AML-193 (cell line): ENCODE measurements around the gene ZNF341.
A peak's percentile ranks its signal among the peaks of the same experiment; 100 is the strongest.
"Not testable (repeated sequence)": the region's sequence is repeated elsewhere in the genome, so short reads cannot be mapped to it uniquely, and the experiment has no call there.

Source experiments
- DNase-seq, 2 experiments: peaks; one replicate each; lab custom pipeline; 2025; lab: John Stamatoyannopoulos, UW

Gene ZNF341

DNA sequence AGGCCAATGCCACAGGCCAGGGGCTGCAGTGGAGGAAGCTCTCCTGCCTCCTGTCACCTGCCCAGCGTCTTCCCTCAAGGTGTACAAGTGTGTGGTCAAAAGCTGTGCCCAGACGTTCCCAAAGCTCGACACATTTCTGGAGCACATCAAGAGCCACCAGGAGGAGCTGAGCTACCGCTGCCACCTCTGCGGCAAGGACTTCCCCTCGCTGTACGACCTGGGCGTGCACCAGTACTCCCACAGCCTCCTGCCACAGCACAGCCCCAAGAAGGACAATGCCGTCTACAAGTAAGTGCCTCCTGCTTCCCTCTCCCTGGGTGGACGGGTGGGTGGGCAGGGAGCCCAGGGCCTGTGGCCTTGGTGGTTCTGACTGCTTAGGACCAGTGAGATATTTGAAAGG, 38.2 kb downstream of the ZNF341 start:
- no peak for DNase-seq

DNA sequence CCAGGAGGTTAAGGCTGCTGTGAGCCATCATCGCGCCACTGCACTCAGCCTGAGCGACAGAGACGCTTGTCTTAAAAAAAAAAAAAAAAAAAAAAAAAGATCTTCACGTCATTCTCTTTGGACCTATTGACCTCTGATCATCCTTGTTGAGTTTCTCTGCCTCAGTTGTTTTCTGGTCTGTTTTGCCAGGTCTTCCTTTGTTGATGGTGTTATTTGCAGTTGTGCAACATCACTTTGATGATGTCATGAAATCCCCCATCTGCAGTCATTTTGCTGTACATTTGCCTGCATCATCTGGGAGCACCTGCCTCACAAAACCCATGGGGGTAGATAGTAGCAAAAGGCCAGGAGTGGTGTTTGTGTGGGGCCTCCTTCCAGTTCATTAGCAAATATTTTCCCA, 40.1 kb downstream of the ZNF341 start:
- DNase-seq, result no peak

DNA sequence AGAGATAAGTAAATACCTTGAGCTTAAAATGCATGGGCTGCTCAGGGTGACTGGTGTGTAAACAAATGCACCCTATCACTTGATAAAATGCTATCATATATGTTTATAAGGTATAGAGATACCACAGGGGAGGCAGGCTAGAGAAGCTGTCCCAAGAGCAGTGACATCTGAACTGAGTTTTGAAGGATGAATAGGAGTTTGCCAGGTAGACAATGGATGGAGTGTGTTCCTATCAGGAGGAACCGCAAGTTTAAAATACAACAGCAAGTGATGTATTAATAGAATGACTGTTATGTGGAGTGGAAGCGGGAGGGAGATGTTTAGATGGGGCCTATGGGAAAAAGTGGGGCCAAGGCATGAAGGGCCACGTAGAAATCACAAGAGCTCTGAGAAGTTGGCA, 40.6 kb downstream of the ZNF341 start:
- no peak for DNase-seq

DNA sequence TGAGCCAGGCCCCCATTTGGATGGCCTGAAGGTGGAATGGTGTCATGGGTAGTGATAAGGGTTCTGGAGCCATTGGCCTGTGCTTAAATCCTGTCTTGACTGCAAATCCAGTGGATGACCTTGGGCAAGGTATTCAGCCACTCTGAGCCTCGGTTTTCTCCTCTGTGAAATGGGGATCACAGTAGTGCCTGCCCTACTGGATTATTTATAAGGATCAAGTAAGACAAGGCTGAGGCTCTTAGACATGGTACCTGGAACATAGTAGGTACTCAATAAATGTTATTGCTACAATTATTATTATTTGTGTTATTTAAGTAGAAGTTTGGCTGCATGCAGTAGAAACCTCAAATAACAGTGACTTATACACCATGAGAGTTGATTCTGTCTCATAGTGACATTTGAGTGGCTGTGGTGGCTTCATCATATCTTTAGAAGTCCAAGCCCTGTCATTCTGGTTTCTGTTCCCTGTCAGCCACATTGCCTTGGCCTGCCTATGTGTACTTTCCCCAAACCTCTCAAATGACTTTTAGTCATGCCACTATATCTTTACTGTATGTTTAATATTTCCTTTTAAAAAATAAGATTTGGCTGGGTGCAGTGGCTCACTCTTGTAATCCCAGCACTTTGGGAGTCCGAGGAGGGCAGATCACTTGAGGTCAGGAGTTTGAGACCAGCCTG, 41.8 kb downstream of the ZNF341 start:
- DNase-seq, result no peak

DNA sequence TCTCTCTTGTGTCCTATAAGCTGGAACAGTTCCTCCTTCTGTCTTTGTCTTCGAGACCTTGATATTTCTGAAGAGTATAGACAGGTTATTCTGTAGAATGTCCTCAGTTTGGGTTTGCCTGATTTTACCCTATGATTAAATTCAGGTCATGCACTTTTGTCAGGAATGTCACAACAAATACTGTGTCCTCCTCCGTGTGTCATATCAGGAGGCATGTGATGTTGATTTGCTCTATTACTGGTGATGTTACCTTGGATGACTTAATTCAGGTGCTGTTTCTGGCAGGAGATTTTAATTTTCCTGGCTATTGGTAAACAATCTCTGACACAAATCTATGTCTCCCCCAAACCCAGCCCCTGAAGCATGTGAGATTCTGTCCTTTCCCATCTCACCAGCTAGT, 46.0 kb downstream of the ZNF341 start:
- no peak for DNase-seq

- no peak for DNase-seq
These were observed 49.3 kb downstream of the ZNF341 start for GRCh38 chr20:33781133-33781532.

GRCh38 chr20:33781945-33782344, 50.1 kb downstream of the ZNF341 start:
- DNase-seq, result no peak

DNA sequence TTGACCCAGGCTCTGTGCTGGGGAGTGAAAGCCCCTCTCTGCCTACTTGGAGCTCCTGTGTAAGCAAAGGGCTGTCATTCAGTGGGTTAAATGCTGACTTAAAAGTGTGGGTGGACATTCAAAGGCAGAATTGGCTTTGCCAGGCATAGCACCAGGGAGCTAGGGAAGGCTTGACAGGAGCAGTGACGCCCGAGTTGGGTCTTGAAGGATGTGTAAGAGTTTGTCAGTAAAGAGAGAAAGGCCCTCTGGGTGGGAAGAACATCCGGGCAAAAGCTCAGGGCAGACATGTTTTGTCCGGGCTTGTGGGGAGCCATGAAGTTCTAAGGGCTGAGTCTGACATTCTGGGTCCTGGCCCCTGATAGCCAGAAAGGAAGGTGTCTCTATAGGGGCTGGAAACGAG, 51.5 kb downstream of the ZNF341 start:
- DNase-seq, result no peak

- DNase-seq, result no peak
These were observed 52.0 kb downstream of the ZNF341 start for GRCh38 chr20:33783818-33784217.

DNA sequence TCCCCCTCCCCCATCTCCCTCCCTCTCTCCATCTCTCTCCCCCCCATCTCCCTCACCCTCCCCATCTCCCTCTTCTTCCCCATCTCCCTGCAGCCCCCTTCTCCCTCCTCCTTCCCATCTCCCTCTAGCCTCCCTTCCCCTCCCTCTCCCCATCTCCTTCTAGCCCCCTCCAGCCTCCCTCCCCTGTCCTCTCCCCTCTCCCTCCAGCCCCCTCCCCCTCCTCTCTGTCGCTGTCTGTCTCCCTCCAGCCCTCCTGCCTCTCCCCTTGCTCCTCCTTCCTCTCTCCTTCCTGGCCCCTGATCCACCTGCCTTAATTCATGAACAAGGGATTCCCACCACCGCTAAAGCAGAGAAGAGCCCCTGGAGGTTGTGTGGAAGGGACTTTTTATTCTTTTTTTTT, 52.4 kb downstream of the ZNF341 start:
- DNase-seq, result no peak

DNA sequence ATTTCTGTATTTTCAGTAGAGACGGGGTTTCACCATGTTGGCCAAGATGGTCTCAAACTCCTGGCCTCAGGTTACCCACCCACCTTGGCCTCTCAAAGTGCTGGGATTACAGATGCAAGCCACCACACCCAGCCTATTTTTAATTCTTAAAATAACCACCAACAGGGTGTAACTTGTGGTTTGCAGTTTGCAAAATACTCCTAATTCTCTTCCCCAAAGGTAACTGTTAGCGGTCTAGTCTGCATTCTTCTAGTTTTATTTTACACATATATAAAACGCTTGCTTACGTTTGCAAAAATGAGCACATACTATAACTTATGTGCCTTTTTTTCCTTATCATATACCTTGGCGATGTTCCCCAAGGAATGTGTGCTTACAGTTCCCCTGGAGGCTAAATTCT, 53.7 kb downstream of the ZNF341 start:
- DNase-seq, result no peak

DNA sequence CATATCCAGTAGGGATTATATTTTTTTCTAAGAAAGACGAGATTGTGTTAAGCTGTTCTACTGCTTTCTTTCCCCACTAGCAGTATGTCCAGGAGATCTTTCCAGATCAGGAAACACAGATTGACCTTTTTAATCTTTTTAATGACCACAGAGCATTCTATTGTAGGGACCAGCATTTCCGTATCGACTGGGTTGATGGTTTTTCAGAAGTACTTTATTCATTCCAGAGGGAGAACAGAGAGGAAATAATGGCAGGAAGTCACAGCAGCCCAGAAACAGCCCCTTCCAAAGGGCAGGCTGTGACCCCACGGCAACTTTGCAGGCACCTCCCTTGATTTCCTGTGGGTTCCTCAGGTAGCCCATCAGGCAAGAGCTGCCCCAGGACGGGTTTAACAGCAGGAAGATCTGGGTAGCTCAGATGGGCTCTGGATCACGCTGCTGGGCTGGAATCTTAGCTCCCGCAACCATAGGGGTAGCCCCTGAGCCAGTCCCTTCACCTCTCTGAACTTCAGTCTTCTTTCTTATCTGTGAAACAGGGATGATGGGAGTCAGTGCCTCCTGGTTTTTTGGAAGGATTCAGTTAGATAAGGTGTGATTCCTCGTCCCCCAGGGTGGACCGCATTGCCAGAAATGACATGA, 55.6 kb downstream of the ZNF341 start:
- no peak for DNase-seq

- no peak for DNase-seq
These were observed 56.7 kb downstream of the ZNF341 start for GRCh38 chr20:33788351-33789049.

GRCh38 chr20:33789109-33789857, 57.5 kb downstream of the ZNF341 start:
- no peak for DNase-seq

- no peak for DNase-seq
These were observed 58.0 kb downstream of the ZNF341 start for GRCh38 chr20:33789858-33790182.

GRCh38 chr20:33790566-33790965, 58.8 kb downstream of the ZNF341 start:
- DNase-seq, result no peak

GRCh38 chr20:33791021-33791420, 59.2 kb downstream of the ZNF341 start:
- DNase-seq, result no peak

- no peak for DNase-seq
These were observed 59.7 kb downstream of the ZNF341 start for GRCh38 chr20:33791540-33791939.

DNA sequence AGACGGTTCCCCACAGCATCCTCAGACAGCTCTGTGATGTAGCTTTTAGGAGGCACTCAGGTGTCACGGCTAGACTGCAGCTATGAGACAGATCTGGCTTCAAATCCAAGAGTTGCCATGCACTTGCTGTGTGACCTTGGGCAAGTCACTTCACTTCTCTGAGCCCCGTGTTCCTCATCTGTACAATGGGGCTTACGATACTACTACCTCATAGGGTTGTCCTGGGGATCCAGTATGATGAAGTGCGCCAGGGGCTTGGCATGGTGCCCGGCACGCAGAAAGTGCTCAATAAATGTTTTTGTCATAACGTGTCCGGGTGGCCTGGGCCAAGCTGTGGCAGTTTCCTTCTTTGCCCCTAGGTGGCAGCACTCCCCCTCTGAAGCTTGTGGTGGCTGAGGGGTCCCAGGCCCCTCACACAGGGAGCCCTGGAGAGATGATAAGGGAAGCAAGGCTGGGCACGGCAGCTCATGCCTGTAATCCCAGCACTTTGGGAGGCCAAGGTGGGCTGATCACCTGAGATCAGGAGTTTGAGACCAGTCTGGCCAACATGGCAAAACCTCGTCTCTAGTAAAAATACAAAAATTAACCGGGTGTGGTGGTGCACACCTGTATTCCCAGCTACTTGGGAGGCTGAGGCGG, 60.3 kb downstream of the ZNF341 start:
- peak in 1 of 2 experiments; percentile 19 for DNase-seq

DNA sequence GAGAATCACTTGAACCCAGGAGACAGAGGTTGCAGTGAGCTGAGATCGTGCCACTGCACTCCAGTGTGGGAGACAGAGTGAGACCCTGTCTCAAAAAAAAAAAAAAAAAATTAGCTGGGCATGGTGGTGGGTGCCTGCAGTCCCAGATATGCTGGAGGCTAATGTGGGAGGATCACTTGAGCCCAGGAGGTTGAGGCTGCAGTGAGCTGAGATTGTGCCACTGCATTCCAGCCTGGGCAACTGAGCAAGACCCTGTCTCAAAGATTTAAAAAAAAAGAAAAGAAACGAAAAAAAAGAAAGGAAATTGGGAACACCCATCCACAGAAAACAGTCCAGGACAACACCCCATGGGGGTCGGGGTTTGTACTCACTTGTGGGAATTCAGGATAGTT, 60.8 kb downstream of the ZNF341 start:
- DNase-seq, result not testable (repeated sequence)

DNA sequence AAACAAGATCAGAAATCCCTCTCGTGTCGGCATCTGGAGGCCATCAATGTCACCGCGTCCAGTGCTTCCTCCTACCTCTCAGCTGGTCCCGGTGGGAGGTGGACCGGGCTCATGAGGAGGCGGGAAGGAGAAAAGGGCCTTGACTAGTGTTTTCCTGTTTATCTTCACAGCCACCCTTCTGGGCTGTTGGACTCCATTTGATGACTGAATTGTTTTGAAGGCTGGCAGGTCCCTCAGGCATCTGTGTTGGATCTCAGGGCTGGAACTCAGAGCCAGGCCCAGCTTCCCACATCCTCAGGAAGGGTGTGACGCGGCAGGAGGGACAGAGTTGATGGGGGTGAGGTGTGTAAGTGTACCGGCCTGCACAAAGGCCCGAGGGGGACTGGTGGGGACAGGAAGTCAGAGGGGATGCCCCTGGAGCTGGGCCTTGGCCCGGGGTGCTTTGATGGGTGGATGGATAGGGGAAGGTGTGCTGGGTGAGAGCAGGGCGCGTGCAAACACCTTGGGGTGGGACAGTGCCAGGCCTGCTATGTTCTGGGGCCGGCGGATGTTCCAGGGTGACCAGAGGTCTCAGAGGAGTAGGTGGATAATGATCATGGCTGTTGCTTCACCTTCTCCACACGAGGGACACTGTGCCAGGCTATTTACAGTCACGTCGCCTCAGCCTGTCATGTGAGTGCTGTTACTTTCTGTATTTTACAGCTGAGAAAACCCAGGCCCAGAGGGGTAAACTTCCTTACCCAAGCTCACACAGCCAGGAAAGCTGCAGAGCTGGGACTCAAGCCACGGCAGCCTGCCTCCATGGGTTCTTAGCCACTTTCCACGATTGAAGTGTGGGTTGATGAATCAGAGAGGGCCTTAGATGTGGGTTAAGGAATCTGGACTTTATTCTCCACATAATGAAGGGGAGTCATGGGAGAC, 61.5 kb downstream of the ZNF341 start:
- DNase-seq, result no peak
